Adipocyte (in vitro differentiated cells): ENCODE results near the gene PPP1R14C.

Source experiments
- DNase-seq: peaks from one replicate; pipeline ENCODE4 v3.0.0-alpha.2; 2015; ENCODE audit warnings: low read depth
- H3K27me3 ChIP-seq: replicated peaks from 2 replicates; pipeline ENCODE4 v1.7.0; 2013; ENCODE audit warnings: mild to moderate bottlenecking, low read length, moderate library complexity; ENCODE audit not compliant: control insufficient read depth, insufficient read depth
- H3K36me3 ChIP-seq: 2 replicates; pipeline ENCODE4 v1.7.0; 2013; ENCODE audit warnings: low read length, mild to moderate bottlenecking, moderate library complexity; ENCODE audit not compliant: control insufficient read depth, insufficient read depth, severe bottlenecking
- H3K4me1 ChIP-seq: 2 replicates; pipeline ENCODE4 v1.7.0; 2013; ENCODE audit warnings: mild to moderate bottlenecking, low read length, moderate library complexity; ENCODE audit not compliant: control insufficient read depth, insufficient read depth
- H3K4me3 ChIP-seq: 2 replicates; pipeline ENCODE4 v1.7.0; 2013; ENCODE audit warnings: mild to moderate bottlenecking, low read length, moderate library complexity
- H3K9ac ChIP-seq: 2 replicates; pipeline ENCODE4 v1.7.0; 2013; ENCODE audit warnings: mild to moderate bottlenecking, low read length, moderate library complexity
- H3K9me3 ChIP-seq: 2 replicates; pipeline ENCODE4 v1.7.0; 2013; ENCODE audit warnings: mild to moderate bottlenecking, low read length, moderate library complexity; ENCODE audit not compliant: control insufficient read depth

PPP1R14C gene

GRCh38 chr6:150269857-150270223 is 127.0 kb downstream of the PPP1R14C start:
- no peaks in the 10 kb centered on the region for H3K36me3 ChIP-seq
- H3K9me3 ChIP-seq: no peaks in the 10 kb centered on the region
- no peak overlapping the region for H3K9ac ChIP-seq
- H3K4me3 ChIP-seq: no peak overlapping the region
- no peaks in the 10 kb centered on the region for H3K27me3 ChIP-seq
- H3K4me1 ChIP-seq: peaks cover 44% of the 10 kb centered on the region
- no peak for DNase-seq

- no peak overlapping the region for H3K9ac ChIP-seq
- no peaks in the 10 kb centered on the region for H3K27me3 ChIP-seq
- peaks cover 44% of the 10 kb centered on the region for H3K4me1 ChIP-seq
- DNase-seq: no peak
- no peaks in the 10 kb centered on the region for H3K36me3 ChIP-seq
- no peaks in the 10 kb centered on the region for H3K9me3 ChIP-seq
- no peak overlapping the region for H3K4me3 ChIP-seq
These were observed 127.6 kb downstream of the PPP1R14C start for GRCh38 chr6:150270330-150271052.

- DNase-seq: no peak
- no peaks in the 10 kb centered on the region for H3K27me3 ChIP-seq
- no peak overlapping the region for H3K9ac ChIP-seq
- no peaks in the 10 kb centered on the region for H3K36me3 ChIP-seq
- no peak overlapping the region for H3K4me3 ChIP-seq
- H3K4me1 ChIP-seq: peaks cover 44% of the 10 kb centered on the region
- H3K9me3 ChIP-seq: no peaks in the 10 kb centered on the region
These were observed 128.3 kb downstream of the PPP1R14C start for GRCh38 chr6:150271172-150271500.

DNA sequence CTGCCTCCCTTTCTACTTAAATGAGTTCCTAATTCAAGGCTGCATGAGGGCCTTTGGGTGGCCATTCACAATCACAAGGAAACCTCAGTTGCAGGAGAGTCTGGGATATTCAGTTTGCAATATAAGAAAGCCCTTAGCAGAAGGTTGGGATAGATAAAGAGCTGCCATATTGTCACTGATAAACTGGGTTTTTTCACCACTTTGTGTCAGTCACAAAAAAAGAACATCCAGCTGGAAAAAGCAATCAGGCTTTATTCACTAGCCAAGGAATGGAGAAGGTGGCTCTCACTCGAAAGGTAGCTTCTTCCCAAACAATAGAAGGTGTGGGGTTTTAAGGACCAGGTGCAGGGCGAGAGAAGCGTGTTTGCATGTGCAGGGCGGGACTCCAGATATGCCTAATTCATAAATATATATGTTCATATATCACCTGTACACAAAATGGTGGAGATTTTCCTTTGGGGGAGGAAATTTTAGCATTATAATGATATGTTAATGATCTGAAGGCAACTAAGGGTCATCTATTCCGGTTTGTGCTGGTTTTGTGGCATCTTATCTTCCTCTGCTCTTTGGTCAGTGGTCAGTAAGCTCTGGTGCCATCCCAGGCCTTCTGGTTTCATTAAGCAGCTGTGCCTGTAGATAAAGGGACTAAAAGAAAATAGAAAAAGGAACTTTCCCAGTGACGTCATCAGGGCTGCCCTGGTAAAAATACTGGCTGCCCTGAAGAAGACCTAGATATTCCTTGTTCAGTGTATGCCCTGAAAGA is 128.8 kb downstream of the PPP1R14C start:
- H3K9me3 ChIP-seq: no peaks in the 10 kb centered on the region
- peaks cover 50% of the 10 kb centered on the region for H3K4me1 ChIP-seq
- H3K36me3 ChIP-seq: no peaks in the 10 kb centered on the region
- DNase-seq: no peak
- H3K9ac ChIP-seq: no peak overlapping the region
- no peaks in the 10 kb centered on the region for H3K27me3 ChIP-seq
- H3K4me3 ChIP-seq: no peak overlapping the region

GRCh38 chr6:150272264-150272975 is 129.6 kb downstream of the PPP1R14C start:
- Histone ChIP-seq H3K4me3 (no peak overlapping the region), H3K9me3 (no peaks in the 10 kb centered on the region), H3K9ac (no peak overlapping the region), H3K4me1 (peaks cover 50% of the 10 kb centered on the region), H3K36me3 (no peaks in the 10 kb centered on the region), H3K27me3 (no peaks in the 10 kb centered on the region)
- DNase-seq: no peak

DNA sequence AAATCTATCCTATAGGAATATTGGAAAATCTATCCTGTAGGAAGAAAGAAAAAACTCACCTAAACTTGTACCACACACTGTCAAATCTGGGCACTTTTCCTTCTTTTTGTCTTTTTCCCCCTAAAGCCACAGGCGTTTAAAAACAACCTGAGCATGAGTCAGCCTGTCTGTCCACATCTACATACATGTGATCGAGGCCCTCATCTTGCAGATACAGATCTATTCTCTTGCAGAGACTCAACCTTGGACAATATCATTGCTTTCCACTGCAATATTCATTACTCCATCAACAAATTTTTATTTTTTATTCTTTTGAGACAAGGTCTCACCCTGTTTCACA is 130.1 kb downstream of the PPP1R14C start:
- H3K4me3 ChIP-seq: no peak overlapping the region
- no peaks in the 10 kb centered on the region for H3K27me3 ChIP-seq
- no peaks in the 10 kb centered on the region for H3K36me3 ChIP-seq
- H3K9ac ChIP-seq: no peak overlapping the region
- H3K9me3 ChIP-seq: no peaks in the 10 kb centered on the region
- H3K4me1 ChIP-seq: peaks cover 47% of the 10 kb centered on the region
- no peak for DNase-seq

GRCh38 chr6:150273457-150274309 is 130.8 kb downstream of the PPP1R14C start:
- Histone ChIP-seq H3K9ac (no peak overlapping the region), H3K9me3 (no peaks in the 10 kb centered on the region), H3K4me3 (no peak overlapping the region), H3K27me3 (peaks cover 3% of the 10 kb centered on the region), H3K36me3 (no peaks in the 10 kb centered on the region), H3K4me1 (peaks cover 46% of the 10 kb centered on the region)
- no peak for DNase-seq

DNA sequence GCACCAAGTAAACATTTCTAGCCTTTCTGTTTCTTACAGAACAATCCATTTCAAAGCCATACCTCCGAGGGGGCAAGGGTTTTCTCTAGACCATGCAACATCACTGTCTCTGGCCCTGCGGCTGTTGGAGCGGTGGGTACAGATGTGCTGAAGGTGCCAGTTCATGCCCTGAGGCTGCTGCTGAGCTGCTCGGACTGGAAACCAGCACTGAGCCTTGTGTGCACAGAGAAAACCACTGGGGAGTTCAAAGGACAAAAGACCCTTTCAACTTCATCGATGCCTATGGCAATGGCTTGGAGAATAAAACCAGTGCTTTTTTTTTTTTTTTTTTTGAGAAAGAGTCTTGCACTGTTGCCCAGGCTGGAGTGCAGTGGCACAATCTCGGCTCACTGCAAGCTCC is 132.6 kb downstream of the PPP1R14C start:
- no peaks in the 10 kb centered on the region for H3K36me3 ChIP-seq
- no peaks in the 10 kb centered on the region for H3K9me3 ChIP-seq
- H3K4me3 ChIP-seq: no peak overlapping the region
- peaks cover 5% of the 10 kb centered on the region for H3K27me3 ChIP-seq
- peaks cover 43% of the 10 kb centered on the region for H3K4me1 ChIP-seq
- no peak overlapping the region for H3K9ac ChIP-seq
- no peak for DNase-seq

GRCh38 chr6:150276168-150276936 is 133.5 kb downstream of the PPP1R14C start:
- no peak for DNase-seq
- no peak overlapping the region for H3K9ac ChIP-seq
- peaks cover 5% of the 10 kb centered on the region for H3K27me3 ChIP-seq
- H3K4me3 ChIP-seq: no peak overlapping the region
- H3K9me3 ChIP-seq: no peaks in the 10 kb centered on the region
- peaks cover 48% of the 10 kb centered on the region for H3K4me1 ChIP-seq
- H3K36me3 ChIP-seq: no peaks in the 10 kb centered on the region

GRCh38 chr6:150276937-150277742 is 134.3 kb downstream of the PPP1R14C start:
- Histone ChIP-seq H3K36me3 (no peaks in the 10 kb centered on the region), H3K9ac (no peak overlapping the region), H3K4me1 (peaks cover 43% of the 10 kb centered on the region), H3K4me3 (no peak overlapping the region), H3K9me3 (peaks cover 6% of the 10 kb centered on the region), H3K27me3 (peaks cover 5% of the 10 kb centered on the region)
- no peak for DNase-seq
